HG02938 (cell line): ENCODE measurements around the gene TEX9.
A peak's percentile ranks its signal among the peaks of the same experiment; 100 is the strongest.

ENCODE experiments used
- ATAC-seq: cut with Tn5 transposase; IDR thresholded peaks from one replicate; pipeline ENCODE4 v1.9.1; 2021; ENCODE audit warnings: mild to moderate bottlenecking, moderate library complexity; ENCODE audit not compliant: unreplicated experiment

The TEX9 gene

GRCh38 chr15:56440214-56440770, 75.1 kb downstream of the TEX9 start:
- no peak for ATAC-seq

GRCh38 chr15:56442354-56442753, 77.1 kb downstream of the TEX9 start:
- ATAC-seq = no peak

GRCh38 chr15:56445746-56446145, 80.5 kb downstream of the TEX9 start:
- ATAC-seq = no peak

- no peak for ATAC-seq
Observed at GRCh38 chr15:56454836-56455235, 89.6 kb downstream of the TEX9 start.

- ATAC-seq = no peak
Observed at GRCh38 chr15:56456229-56456628, 91.0 kb downstream of the TEX9 start.

GRCh38 chr15:56459096-56459495, 93.9 kb downstream of the TEX9 start:
- no peak for ATAC-seq

- ATAC-seq = no peak
Observed at GRCh38 chr15:56460071-56460470, 94.8 kb downstream of the TEX9 start.

GRCh38 chr15:56460947-56461346, 95.7 kb downstream of the TEX9 start:
- no peak for ATAC-seq

GRCh38 chr15:56464893-56465520, 99.8 kb downstream of the TEX9 start, which contains the start of gene MNS1:
Gene MNS1 (minus strand): TSS chr15:56465137. CDS start chr15:56464972, 165 bp downstream.
- ATAC-seq = peak; percentile 98

- ATAC-seq = no peak
Observed at GRCh38 chr15:56467616-56468015, 102.4 kb downstream of the TEX9 start.

- peak; percentile 36 for ATAC-seq
Observed at GRCh38 chr15:56468401-56468800, 103.2 kb downstream of the TEX9 start.

- ATAC-seq = no peak
Observed at GRCh38 chr15:56469483-56469882, 104.3 kb downstream of the TEX9 start.

- no peak for ATAC-seq
Observed at GRCh38 chr15:56471440-56472069, 106.3 kb downstream of the TEX9 start.

- ATAC-seq = no peak
Observed at GRCh38 chr15:56472278-56472677, 107.1 kb downstream of the TEX9 start.

GRCh38 chr15:56473017-56473416, 107.8 kb downstream of the TEX9 start:
- ATAC-seq = no peak

GRCh38 chr15:56475351-56475750, 110.1 kb downstream of the TEX9 start:
- ATAC-seq = no peak
